ENCODE measurements around the gene GTF3C5. TPM values are rescaled to one million over a fixed set of nuclear protein-coding genes. Genes with fewer than 3 reads are reported as not detected.
"Not testable (repeated sequence)": the region's sequence is repeated elsewhere in the genome, so short reads cannot be mapped to it uniquely, and the experiment has no call there.

The GTF3C5 gene
- total RNA-seq, 1 donor from 2014 or later: 83.6 TPM

GRCh38 chr9:133060417-133060841, 29.6 kb downstream of the GTF3C5 start:
- H3K9me3 Mint-ChIP-seq: no peaks in the 10 kb centered on the region
- no peak for TF ChIP-seq CTCF (conservative IDR thresholded peaks at IDR 0.05)
- H3K4me1 Mint-ChIP-seq (ENCODE audit: unreplicated experiment): peaks cover 10% of the 10 kb centered on the region
- peaks cover 7% of the 10 kb centered on the region for H3K36me3 Mint-ChIP-seq
- no peaks in the 10 kb centered on the region for H3K27me3 Mint-ChIP-seq
- DNase-seq (ENCODE audit: extremely low spot score, unreplicated experiment): no peak
- H3K27ac Mint-ChIP-seq: no peak overlapping the region
- H3K4me3 Mint-ChIP-seq: peak overlapping the region; percentile 69

- H3K36me3 Mint-ChIP-seq; H3K9me3 Mint-ChIP-seq; DNase-seq (ENCODE audit: extremely low spot score, unreplicated experiment); H3K4me3 Mint-ChIP-seq; H3K27me3 Mint-ChIP-seq: not testable (repeated sequence)
- Mint-ChIP-seq H3K4me1 (ENCODE audit: unreplicated experiment) (peaks cover 10% of the 10 kb centered on the region), H3K27ac (peak overlapping the region; percentile 68)
These were observed 30.4 kb downstream of the GTF3C5 start for GRCh38 chr9:133061019-133061763.

GRCh38 chr9:133061764-133062145, 31.0 kb downstream of the GTF3C5 start, which contains the start of gene CEL:
CEL (plus strand) TSS chr9:133061981; CDS start chr9:133062003, 22 bp downstream.
- H3K27me3 Mint-ChIP-seq; H3K4me3 Mint-ChIP-seq; H3K9me3 Mint-ChIP-seq; DNase-seq (ENCODE audit: extremely low spot score, unreplicated experiment); H3K36me3 Mint-ChIP-seq: not testable (repeated sequence)
- H3K4me1 Mint-ChIP-seq (ENCODE audit: unreplicated experiment): peaks cover 10% of the 10 kb centered on the region
- H3K27ac Mint-ChIP-seq: peak within 1 kb of the TSS; percentile 68

- not testable (repeated sequence) for H3K9me3 Mint-ChIP-seq; H3K4me3 Mint-ChIP-seq; DNase-seq (ENCODE audit: extremely low spot score, unreplicated experiment); H3K36me3 Mint-ChIP-seq; H3K27me3 Mint-ChIP-seq; H3K27ac Mint-ChIP-seq
- peaks cover 10% of the 10 kb centered on the region for H3K4me1 Mint-ChIP-seq (ENCODE audit: unreplicated experiment)
These were observed 31.8 kb downstream of the GTF3C5 start for GRCh38 chr9:133062569-133062968.

DNA sequence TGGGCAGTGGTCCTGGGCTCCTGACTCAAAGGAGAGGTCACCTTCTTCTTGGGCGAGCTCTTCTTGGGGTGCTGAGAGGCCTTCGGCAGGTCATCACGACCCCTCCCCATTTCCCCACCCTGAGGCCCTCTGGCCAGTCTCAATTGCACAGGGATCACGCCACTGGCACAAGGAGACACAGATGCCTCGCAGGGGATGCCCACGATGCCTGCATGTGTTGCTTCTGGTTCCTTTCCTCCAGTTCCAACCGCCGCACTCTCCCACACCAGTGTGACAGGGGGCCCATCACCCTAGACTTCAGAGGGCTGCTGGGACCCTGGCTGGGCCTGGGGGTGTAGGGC, 32.3 kb downstream of the GTF3C5 start:
- no peaks in the 10 kb centered on the region for H3K9me3 Mint-ChIP-seq
- peaks cover 6% of the 10 kb centered on the region for H3K36me3 Mint-ChIP-seq
- peaks cover 10% of the 10 kb centered on the region for H3K4me1 Mint-ChIP-seq (ENCODE audit: unreplicated experiment)
- DNase-seq (ENCODE audit: extremely low spot score, unreplicated experiment): no peak
- no peak overlapping the region for H3K4me3 Mint-ChIP-seq
- TF ChIP-seq CTCF (conservative IDR thresholded peaks at IDR 0.05): no peak
- H3K27me3 Mint-ChIP-seq: no peaks in the 10 kb centered on the region
- H3K27ac Mint-ChIP-seq: no peak overlapping the region

GRCh38 chr9:133063500-133064231, 32.9 kb downstream of the GTF3C5 start:
- Mint-ChIP-seq H3K27me3 (no peaks in the 10 kb centered on the region), H3K4me3 (no peak overlapping the region), H3K27ac (no peak overlapping the region), H3K4me1 (ENCODE audit: unreplicated experiment) (peaks cover 10% of the 10 kb centered on the region), H3K36me3 (peaks cover 1% of the 10 kb centered on the region), H3K9me3 (no peaks in the 10 kb centered on the region)
- no peak for DNase-seq (ENCODE audit: extremely low spot score, unreplicated experiment)
- no peak for TF ChIP-seq CTCF (conservative IDR thresholded peaks at IDR 0.05)

All from type B pancreatic cell (in vitro differentiated cells).